ENCODE measurements around the gene CBARP.

DNA sequence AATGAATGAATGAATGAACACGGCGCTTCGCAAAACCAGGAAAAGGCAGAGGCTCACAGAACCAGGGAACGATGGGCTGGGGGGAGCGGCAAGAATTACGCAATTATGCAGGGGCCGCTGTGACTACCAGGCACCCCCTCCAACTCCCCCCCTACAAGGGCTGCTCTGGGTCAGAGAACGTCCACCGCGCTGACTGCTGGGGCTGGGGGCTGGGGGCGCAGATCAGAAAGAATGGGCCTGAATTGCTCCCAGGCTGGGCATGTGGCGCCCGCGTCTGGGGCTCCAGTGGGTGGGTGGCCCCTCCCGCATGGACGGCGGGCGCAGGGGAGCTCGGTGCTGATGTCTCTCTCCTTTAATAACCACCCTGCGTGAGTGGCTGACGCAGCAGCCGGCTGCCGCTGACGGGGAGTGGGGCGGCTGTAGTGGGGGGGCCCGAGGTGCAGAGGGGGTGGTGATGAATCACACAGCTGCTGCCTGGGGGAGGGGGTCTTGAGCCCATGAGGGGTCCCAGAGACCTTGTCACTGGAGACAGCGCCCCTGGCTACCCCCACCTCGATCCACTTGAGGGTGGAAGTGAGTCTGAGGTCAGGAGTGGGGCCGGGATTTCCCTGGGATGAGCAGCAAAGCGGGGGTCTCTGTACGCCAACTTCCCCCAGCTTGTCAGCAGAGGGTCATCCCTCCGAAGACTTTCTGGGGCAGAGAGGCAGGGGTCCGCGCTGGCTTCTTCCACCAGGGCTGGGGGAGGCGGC is 29.8 kb upstream of the CBARP start:
- TF ChIP-seq EZH2phosphoT487 (IDR thresholded peaks at IDR 0.05) (no peak), EZH2 (IDR thresholded peaks at IDR 0.05) (no peak)
- TF ChIP-seq, protein P1, sequence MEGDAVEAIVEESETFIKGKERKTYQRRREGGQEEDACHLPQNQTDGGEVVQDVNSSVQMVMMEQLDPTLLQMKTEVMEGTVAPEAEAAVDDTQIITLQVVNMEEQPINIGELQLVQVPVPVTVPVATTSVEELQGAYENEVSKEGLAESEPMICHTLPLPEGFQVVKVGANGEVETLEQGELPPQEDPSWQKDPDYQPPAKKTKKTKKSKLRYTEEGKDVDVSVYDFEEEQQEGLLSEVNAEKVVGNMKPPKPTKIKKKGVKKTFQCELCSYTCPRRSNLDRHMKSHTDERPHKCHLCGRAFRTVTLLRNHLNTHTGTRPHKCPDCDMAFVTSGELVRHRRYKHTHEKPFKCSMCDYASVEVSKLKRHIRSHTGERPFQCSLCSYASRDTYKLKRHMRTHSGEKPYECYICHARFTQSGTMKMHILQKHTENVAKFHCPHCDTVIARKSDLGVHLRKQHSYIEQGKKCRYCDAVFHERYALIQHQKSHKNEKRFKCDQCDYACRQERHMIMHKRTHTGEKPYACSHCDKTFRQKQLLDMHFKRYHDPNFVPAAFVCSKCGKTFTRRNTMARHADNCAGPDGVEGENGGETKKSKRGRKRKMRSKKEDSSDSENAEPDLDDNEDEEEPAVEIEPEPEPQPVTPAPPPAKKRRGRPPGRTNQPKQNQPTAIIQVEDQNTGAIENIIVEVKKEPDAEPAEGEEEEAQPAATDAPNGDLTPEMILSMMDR (IDR thresholded peaks at IDR 0.05) = no peak
